Activated naive CD8-positive, alpha-beta T cell treated with anti-CD3 and anti-CD28 coated beads, Interleukin-2, amount 50 U/mL, for 24 hours (primary cell): ENCODE results near the gene SORCS2.

Source experiments
- ATAC-seq: fragments of 150-1000 bp; cut with Tn5 transposase; one replicate; pipeline ENCODE4 v1.10.0; 2021
- DNase-seq: peaks from one replicate; pipeline ENCODE4 v3.0.0; 2021
- H3K27ac Mint-ChIP-seq: one replicate; pipeline ENCODE4 v1.8.0; 2021; ENCODE audit warnings: mild to moderate bottlenecking, mixed read lengths
- H3K27me3 Mint-ChIP-seq: one replicate; pipeline ENCODE4 v1.8.0; 2021; ENCODE audit warnings: mixed read lengths
- H3K36me3 Mint-ChIP-seq: one replicate; pipeline ENCODE4 v1.8.0; 2021; ENCODE audit warnings: low read depth, mixed read lengths
- H3K4me1 Mint-ChIP-seq: one replicate; pipeline ENCODE4 v1.8.0; 2021; ENCODE audit warnings: mixed read lengths
- H3K4me3 Mint-ChIP-seq: one replicate; pipeline ENCODE4 v1.8.0; 2021; ENCODE audit warnings: mild to moderate bottlenecking, moderate library complexity, mixed read lengths
- H3K9me3 Mint-ChIP-seq: one replicate; pipeline ENCODE4 v1.8.0; 2021; ENCODE audit warnings: mixed read lengths

Gene SORCS2

DNA sequence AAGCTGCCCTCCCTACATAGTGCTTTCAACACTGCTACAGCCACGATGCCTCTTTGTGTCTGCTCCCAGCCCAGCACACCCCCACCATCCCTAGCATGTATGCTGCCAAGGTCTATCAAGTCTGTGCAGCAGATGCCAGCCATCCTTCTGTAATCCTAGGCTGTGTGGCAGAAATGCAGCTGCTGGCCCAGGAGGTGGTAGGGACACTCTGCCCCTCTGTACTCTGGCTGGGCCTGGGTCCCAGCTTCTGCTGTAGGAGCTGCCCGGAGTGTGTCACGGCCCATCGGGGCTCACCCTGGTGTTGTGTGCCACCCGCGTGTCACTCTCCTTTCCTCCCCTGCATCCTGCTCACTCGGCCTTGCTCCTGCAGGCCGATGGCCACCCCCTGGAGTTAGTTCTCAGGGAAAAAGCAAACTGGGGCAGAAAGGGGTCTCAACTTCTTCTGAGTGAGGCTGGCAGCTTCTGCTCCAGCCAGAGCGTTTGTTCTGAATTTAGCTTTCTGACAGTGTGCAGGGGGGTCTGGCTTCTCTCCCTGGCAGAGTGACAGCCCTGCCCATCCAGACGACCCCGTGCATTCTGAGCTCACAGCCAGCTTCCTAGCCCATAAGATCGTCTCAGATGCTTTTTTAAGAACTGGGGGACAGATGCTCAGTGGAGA lies 219.7 kb downstream of the SORCS2 start:
- Mint-ChIP-seq H3K4me1 (no peaks in the 10 kb centered on the region), H3K4me3 (no peak overlapping the region), H3K36me3 (peaks cover 1% of the 10 kb centered on the region), H3K9me3 (peaks cover 20% of the 10 kb centered on the region), H3K27ac (no peak overlapping the region), H3K27me3 (peaks cover 15% of the 10 kb centered on the region)
- ATAC-seq = no peak
- no peak for DNase-seq

GRCh38 chr4:7412554-7412912 lies 220.2 kb downstream of the SORCS2 start:
- Mint-ChIP-seq H3K27me3 (peaks cover 15% of the 10 kb centered on the region), H3K4me3 (no peak overlapping the region), H3K9me3 (peaks cover 15% of the 10 kb centered on the region), H3K27ac (no peak overlapping the region), H3K4me1 (no peaks in the 10 kb centered on the region), H3K36me3 (peaks cover 1% of the 10 kb centered on the region)
- ATAC-seq = no peak
- no peak for DNase-seq

DNA sequence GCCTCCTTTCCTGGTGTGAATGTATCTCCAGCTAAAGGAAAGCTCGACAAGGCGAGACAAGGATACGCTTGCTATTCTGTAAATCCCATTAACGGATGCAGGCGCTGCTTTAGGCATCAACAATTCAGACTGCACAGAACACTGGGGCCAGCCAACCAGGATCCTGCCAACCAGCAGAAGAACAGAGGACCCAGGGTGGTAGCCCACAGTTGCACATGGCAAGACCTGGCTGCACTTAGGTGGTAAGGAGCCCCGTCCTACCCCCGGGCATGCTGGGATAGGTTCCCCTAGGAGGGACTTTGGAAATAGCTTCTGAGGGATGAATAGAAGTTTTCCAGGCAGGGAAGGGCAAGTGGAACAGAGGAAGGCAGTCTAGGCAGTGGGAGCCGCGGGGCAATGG lies 221.7 kb downstream of the SORCS2 start:
- ATAC-seq (no peak), DNase-seq (no peak)
- Mint-ChIP-seq H3K4me1 (no peaks in the 10 kb centered on the region), H3K27ac (no peak overlapping the region), H3K4me3 (no peak overlapping the region), H3K27me3 (peaks cover 12% of the 10 kb centered on the region), H3K9me3 (peaks cover 14% of the 10 kb centered on the region), H3K36me3 (no peaks in the 10 kb centered on the region)

DNA sequence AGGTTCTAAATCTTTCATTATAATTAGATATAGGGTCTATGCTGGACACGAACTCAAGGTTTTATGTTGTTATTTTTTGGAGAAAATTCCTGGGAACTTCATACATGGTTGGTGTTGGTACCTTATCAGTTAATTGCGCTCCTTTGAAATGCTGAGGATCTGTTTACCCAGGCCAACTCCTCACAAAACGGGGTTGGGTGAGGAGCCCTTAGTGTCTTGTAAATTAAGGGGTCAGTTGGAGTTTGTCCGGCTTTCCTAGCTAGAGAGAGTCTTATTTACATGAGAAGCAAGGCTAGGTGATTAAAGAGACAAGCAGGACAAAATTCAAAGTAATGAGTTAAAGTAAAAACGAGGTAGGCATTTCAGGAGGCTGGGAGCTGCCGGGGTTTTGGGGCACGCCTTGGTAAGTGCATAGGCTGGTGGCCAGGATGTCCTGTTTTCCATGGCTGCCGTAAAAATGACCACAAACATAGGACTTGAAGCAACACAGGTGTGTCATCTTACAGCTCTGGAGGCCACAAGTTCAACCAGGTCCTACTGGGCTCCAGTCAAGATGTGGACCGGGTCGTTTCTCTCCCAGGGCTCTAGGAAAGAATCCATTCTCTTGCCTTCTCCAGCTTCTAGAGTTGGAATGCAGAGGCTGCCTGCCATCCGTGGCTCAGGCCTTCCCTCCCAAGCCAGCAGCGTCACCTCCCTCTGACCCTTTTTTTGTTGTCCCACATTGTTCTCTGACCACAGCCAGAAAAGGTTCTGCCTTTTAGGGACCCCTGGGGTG lies 222.6 kb downstream of the SORCS2 start:
- Mint-ChIP-seq H3K9me3 (peaks cover 12% of the 10 kb centered on the region), H3K4me1 (no peaks in the 10 kb centered on the region)

GRCh38 chr4:7415927-7416686 lies 223.8 kb downstream of the SORCS2 start:
- Mint-ChIP-seq H3K36me3 (no peaks in the 10 kb centered on the region), H3K27ac (no peak overlapping the region), H3K4me3 (no peak overlapping the region), H3K27me3 (peaks cover 11% of the 10 kb centered on the region), H3K9me3 (peaks cover 8% of the 10 kb centered on the region), H3K4me1 (no peaks in the 10 kb centered on the region)
- no peak for ATAC-seq
- DNase-seq = no peak

More for the DNA sequence above, 222.6 kb downstream of the SORCS2 start:
- no peak for ATAC-seq
- no peak for DNase-seq
- Mint-ChIP-seq H3K27me3 (peaks cover 12% of the 10 kb centered on the region), H3K27ac (no peak overlapping the region), H3K4me3 (no peak overlapping the region), H3K36me3 (no peaks in the 10 kb centered on the region)

DNA sequence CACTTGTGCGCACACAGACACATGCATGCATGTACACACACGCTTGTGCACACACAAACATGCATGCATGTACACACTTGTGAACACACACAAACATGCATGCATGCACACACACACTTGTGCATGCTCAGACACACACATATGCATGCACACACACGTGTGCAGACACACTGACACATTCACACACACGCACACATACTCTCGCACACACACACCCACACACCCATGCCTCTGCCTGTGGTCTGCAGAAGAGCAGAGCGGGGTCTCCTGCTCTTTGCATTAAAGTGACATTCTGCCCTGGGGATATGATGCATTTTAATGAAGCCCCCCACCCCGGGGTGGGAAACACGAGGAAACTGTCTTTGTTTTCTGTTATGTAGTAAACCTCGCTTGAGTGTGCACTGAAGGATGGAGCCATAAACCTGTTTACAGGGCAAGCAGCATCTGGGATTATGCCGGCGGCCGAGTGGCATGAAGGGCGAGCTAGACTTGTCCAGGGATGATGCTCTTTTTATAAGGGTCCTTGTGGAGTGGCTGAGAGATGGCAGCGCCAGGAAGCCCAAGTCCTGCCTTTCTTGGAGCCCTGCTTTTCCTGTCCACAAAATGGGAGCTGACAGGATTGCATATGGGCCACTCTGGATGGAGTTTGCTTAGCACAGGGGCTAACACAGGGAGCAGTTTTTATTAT lies 224.6 kb downstream of the SORCS2 start:
- no peak for DNase-seq
- Mint-ChIP-seq H3K27ac (no peak overlapping the region), H3K27me3 (peaks cover 9% of the 10 kb centered on the region), H3K4me1 (no peaks in the 10 kb centered on the region), H3K36me3 (no peaks in the 10 kb centered on the region), H3K4me3 (no peak overlapping the region), H3K9me3 (peaks cover 8% of the 10 kb centered on the region)
- ATAC-seq = no peak

- no peaks in the 10 kb centered on the region for H3K4me1 Mint-ChIP-seq
- peaks cover 8% of the 10 kb centered on the region for H3K9me3 Mint-ChIP-seq
- H3K27ac Mint-ChIP-seq = no peak overlapping the region
- no peaks in the 10 kb centered on the region for H3K36me3 Mint-ChIP-seq
- no peak overlapping the region for H3K4me3 Mint-ChIP-seq
- ATAC-seq (no peak), DNase-seq (no peak)
- peaks cover 9% of the 10 kb centered on the region for H3K27me3 Mint-ChIP-seq
Measured at GRCh38 chr4:7417639-7418038, 225.3 kb downstream of the SORCS2 start.

DNA sequence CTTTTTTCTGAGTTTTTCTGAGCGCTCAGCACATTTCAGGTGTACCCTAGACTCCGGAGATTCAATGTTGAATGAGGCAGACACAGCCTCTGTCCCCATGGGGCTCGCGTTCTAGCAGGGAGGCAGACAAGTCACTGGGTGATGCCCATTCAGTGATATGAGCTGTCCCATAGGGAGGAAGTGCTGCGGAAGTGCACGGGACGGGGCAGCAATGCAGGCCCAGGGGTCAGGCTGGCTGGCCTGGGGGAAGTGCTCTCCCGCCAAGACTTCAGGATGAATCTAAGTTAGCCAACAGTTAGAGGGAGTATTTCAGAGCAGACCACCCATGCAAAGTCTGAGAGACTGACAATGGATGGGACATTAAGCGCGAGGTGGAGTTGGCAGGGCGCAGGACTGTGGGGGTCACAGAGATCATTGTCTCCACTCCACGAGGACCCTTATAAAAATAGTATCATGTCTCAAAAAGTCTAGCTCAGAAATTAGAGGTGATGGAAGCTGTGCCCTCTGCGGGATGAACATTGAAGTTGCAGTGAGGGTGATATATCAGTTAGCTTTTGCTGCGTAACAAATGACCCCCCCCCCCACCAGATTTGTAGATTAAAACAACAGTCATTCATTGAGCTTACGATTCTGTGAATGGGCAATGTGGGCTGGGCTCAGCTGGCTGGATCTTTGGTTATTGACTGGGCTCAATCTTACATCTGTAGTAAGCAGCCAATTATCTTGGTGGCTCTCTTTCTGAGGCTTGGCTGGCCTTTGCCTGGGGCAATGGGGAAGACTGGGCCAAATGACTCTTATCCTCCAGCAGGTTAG lies 226.0 kb downstream of the SORCS2 start:
- DNase-seq = no peak
- Mint-ChIP-seq H3K4me3 (no peak overlapping the region), H3K4me1 (no peaks in the 10 kb centered on the region), H3K27ac (no peak overlapping the region), H3K27me3 (peaks cover 9% of the 10 kb centered on the region), H3K36me3 (no peaks in the 10 kb centered on the region), H3K9me3 (peaks cover 8% of the 10 kb centered on the region)
- no peak for ATAC-seq

DNA sequence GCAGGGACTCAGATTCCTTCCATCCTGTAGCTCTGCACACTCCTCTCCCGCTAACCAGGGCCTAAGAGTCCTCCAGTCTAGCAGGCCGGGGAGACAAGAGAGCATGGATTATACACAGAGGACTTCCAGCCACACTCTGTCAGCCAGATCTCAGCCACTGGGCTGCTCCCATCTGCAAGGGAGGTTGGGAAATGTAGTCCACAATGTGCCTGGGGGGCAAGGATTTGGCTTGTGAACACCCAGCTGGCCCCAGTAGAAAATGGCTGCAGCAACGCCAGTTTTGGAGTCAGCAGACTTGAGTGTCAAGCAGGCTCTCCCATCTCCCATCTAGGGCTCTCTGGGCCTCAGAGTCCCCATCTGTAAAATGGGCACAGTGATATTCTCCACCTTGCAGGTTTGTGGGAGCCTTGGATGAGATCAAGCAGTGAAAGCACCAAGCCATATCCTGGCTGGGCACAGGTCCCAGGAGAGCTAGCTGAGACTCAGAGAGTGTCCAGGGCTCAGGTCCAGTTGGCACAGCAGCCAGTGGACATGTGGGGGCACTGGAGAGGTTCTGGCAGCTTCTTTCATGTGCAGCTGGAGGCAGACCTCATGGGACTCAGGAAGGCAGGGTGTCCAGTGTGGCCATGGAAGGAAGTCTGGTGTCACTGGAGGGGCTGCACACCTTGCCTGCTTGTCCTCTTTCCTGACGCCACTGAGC lies 227.8 kb downstream of the SORCS2 start:
- H3K9me3 Mint-ChIP-seq = peaks cover 8% of the 10 kb centered on the region
- no peak overlapping the region for H3K4me3 Mint-ChIP-seq
- H3K27me3 Mint-ChIP-seq = no peaks in the 10 kb centered on the region
- no peak for ATAC-seq
- H3K27ac Mint-ChIP-seq = no peak overlapping the region
- H3K36me3 Mint-ChIP-seq = no peaks in the 10 kb centered on the region
- H3K4me1 Mint-ChIP-seq = no peaks in the 10 kb centered on the region
- no peak for DNase-seq

GRCh38 chr4:7420661-7421040 lies 228.3 kb downstream of the SORCS2 start:
- DNase-seq (no peak), ATAC-seq (no peak)
- Mint-ChIP-seq H3K36me3 (no peaks in the 10 kb centered on the region), H3K27ac (no peak overlapping the region), H3K4me3 (no peak overlapping the region), H3K4me1 (no peaks in the 10 kb centered on the region), H3K9me3 (peaks cover 8% of the 10 kb centered on the region), H3K27me3 (no peaks in the 10 kb centered on the region)

DNA sequence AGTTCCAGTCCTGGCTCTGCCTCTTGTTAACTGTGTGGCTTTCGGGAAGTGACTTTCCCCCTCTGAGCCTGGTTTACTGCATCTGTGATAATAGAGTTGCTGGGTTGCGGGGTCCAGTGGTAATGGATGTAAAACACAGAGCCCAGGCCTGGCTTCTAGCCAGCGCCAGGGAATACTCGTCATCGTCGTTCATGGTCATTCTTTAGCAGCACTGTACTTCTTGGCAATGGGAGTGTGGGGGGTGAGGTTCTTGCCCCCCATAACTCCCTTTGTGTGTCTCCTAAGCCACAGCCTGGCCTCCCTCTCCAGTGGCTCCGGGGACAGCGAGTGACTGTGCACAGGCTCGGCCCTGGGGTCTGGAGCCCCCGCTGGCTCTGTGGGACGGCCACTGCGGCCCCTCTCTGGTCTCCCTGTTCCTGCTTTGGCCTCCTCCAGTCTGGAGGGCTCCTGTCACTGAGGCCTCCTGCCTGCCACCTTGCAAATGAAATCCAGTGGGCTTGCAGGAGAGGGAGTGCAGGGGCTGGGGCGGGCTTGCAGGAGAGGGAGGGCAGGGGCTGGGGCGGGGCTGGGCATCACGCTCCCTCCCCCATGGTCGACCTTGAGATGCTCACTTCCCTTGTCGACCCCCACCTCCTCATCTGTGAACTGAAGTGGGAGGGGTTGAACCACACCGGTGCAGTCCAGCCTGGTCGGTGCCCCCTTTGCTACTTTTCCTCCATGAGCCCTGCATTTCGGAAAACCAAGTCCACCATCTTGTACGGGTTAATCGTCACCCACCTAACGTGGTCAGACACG lies 229.2 kb downstream of the SORCS2 start:
- Mint-ChIP-seq H3K27me3 (no peaks in the 10 kb centered on the region), H3K27ac (no peak overlapping the region), H3K4me3 (no peak overlapping the region), H3K36me3 (no peaks in the 10 kb centered on the region), H3K9me3 (peaks cover 8% of the 10 kb centered on the region), H3K4me1 (no peaks in the 10 kb centered on the region)
- DNase-seq = no peak
- ATAC-seq = no peak

GRCh38 chr4:7422151-7422897 lies 230.0 kb downstream of the SORCS2 start:
- H3K27me3 Mint-ChIP-seq = no peaks in the 10 kb centered on the region
- ATAC-seq = no peak
- no peak overlapping the region for H3K4me3 Mint-ChIP-seq
- no peaks in the 10 kb centered on the region for H3K4me1 Mint-ChIP-seq
- H3K27ac Mint-ChIP-seq = no peak overlapping the region
- peaks cover 8% of the 10 kb centered on the region for H3K9me3 Mint-ChIP-seq
- no peak for DNase-seq
- no peaks in the 10 kb centered on the region for H3K36me3 Mint-ChIP-seq

DNA sequence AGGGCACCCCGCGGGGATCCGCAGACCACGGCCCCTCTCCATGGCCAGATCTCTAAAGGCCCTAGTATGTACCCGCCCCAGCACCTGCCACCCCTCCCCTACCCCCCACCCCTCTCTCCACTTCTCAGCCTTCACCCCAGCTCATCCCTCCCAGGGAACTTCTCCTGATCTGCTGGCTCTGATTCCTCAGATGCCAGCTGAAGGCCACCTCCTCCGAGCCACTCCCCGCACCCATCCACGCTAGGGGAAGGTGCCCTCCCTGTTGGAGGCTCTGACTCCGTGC lies 230.5 kb downstream of the SORCS2 start:
- DNase-seq (no peak), ATAC-seq (no peak)
- Mint-ChIP-seq H3K4me1 (no peaks in the 10 kb centered on the region), H3K27ac (no peak overlapping the region), H3K36me3 (no peaks in the 10 kb centered on the region), H3K4me3 (no peak overlapping the region), H3K27me3 (no peaks in the 10 kb centered on the region), H3K9me3 (peaks cover 8% of the 10 kb centered on the region)
